ENCODE results near the gene APOA5. TPM values are rescaled to one million over a fixed set of nuclear protein-coding genes. Genes with fewer than 3 reads are reported as not detected.
"Not testable (repeated sequence)": the region's sequence is repeated elsewhere in the genome, so short reads cannot be mapped to it uniquely, and the experiment has no call there.

APOA5 gene
- total and polyA plus RNA-seq, 4 donors: 0.22 to 0.77 (median 0.31) TPM; not detected in 1

- peak; percentile 97 to 99 (median 98) for DNase-seq
- Histone ChIP-seq H3K9me3 (ENCODE audit: control insufficient read depth in 4 of 4, insufficient read depth in 3 of 4, low read length in 3 of 4) (no peaks in the 10 kb centered on the region), H3K4me1 (ENCODE audit: control insufficient read depth in 5 of 5, insufficient read depth in 5 of 5, low read length in 5 of 5) (peaks cover 0 to 50% (median 13%) of the 10 kb centered on the region in 5 donors), H3K9ac (ENCODE audit: insufficient read depth in 1 of 2, low read length in 2 of 2) (no peak overlapping the region), H3K27me3 (ENCODE audit: control insufficient read depth in 3 of 3, insufficient read depth in 3 of 3, low read length in 2 of 3) (no peaks in the 10 kb centered on the region), H3K4me3 (peak overlapping the region; percentile 9), H3K36me3 (ENCODE audit: control insufficient read depth in 4 of 4, insufficient read depth in 4 of 4, low read length in 4 of 4) (no peaks in the 10 kb centered on the region), H3K27ac (ENCODE audit: low read depth in 1 of 2, low read length in 1 of 2) (peak overlapping the region; percentile 47 to 88)
- TF ChIP-seq, protein P1, sequence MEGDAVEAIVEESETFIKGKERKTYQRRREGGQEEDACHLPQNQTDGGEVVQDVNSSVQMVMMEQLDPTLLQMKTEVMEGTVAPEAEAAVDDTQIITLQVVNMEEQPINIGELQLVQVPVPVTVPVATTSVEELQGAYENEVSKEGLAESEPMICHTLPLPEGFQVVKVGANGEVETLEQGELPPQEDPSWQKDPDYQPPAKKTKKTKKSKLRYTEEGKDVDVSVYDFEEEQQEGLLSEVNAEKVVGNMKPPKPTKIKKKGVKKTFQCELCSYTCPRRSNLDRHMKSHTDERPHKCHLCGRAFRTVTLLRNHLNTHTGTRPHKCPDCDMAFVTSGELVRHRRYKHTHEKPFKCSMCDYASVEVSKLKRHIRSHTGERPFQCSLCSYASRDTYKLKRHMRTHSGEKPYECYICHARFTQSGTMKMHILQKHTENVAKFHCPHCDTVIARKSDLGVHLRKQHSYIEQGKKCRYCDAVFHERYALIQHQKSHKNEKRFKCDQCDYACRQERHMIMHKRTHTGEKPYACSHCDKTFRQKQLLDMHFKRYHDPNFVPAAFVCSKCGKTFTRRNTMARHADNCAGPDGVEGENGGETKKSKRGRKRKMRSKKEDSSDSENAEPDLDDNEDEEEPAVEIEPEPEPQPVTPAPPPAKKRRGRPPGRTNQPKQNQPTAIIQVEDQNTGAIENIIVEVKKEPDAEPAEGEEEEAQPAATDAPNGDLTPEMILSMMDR (IDR thresholded peaks at IDR 0.05; ENCODE audit: control extremely low read depth, extremely low read depth): peak; percentile 64
- peak; percentile 89 for ATAC-seq (ENCODE audit: insufficient read depth, low FRiP score)
- WGBS, 2 donors: 10 to 13% methylated on average over 57 of the region's 57 CpGs
These were observed 44.3 kb upstream of the APOA5 start for GRCh38 chr11:116835791-116836631.

GRCh38 chr11:116835042-116835772 lies 43.5 kb upstream of the APOA5 start:
- Histone ChIP-seq H3K4me3 (no peak overlapping the region), H3K9ac (ENCODE audit: insufficient read depth in 1 of 2, low read length in 2 of 2) (peak overlapping the region in 1 of 2 donors; percentile 34), H3K9me3 (ENCODE audit: control insufficient read depth in 4 of 4, insufficient read depth in 3 of 4, low read length in 3 of 4) (no peaks in the 10 kb centered on the region), H3K36me3 (ENCODE audit: control insufficient read depth in 4 of 4, insufficient read depth in 4 of 4, low read length in 4 of 4) (no peaks in the 10 kb centered on the region), H3K4me1 (ENCODE audit: control insufficient read depth in 5 of 5, insufficient read depth in 5 of 5, low read length in 5 of 5) (peaks cover 0 to 42% (median 13%) of the 10 kb centered on the region in 5 donors), H3K27ac (ENCODE audit: low read depth in 1 of 2, low read length in 1 of 2) (peak overlapping the region; percentile 47 to 88), H3K27me3 (ENCODE audit: control insufficient read depth in 3 of 3, insufficient read depth in 3 of 3, low read length in 2 of 3) (no peaks in the 10 kb centered on the region)
- no peak for DNase-seq
- TF ChIP-seq, protein P1 (IDR thresholded peaks at IDR 0.05; ENCODE audit: control extremely low read depth, extremely low read depth): no peak
- no peak for ATAC-seq (ENCODE audit: insufficient read depth, low FRiP score)
- 16 to 29% methylated on average over 28 of the region's 28 CpGs for WGBS, 2 donors

DNA sequence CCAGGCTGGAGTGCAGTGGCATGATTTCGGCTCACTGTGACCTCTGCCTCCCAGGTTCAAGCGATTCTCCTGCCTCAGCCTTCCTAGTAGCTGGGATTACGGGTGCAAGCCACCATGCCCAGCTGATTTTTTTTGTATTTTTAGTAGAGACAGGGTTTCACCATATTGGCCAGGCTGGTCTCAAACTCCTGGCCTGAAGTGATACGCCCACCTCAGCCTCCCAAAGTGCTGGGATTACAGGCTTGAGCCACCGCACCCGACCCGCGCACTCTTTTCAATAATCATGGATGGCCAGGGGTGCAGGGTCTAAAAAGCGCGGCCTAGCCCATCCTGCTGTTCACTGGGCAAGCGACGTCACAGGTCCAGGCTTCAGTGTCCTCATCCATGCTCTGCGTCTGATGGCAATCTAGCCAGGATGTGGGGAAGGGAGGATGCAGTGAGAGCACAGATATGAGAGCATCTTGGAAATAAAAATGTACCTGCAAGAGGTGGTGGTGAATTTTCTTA lies 42.9 kb upstream of the APOA5 start:
- 71 to 77% methylated on average over 13 of the region's 13 CpGs for WGBS, 2 donors
- not testable (repeated sequence) for DNase-seq

More for the DNA sequence above, 42.9 kb upstream of the APOA5 start:
- H3K27ac ChIP-seq (ENCODE audit: low read depth in 1 of 2, low read length in 1 of 2): peak overlapping the region in 1 of 2 donors; percentile 88
- not testable (repeated sequence) for ATAC-seq (ENCODE audit: insufficient read depth, low FRiP score); H3K4me3 ChIP-seq; H3K27me3 ChIP-seq (ENCODE audit: control insufficient read depth in 3 of 3, insufficient read depth in 3 of 3, low read length in 2 of 3); H3K9me3 ChIP-seq (ENCODE audit: control insufficient read depth in 4 of 4, insufficient read depth in 3 of 4, low read length in 3 of 4); H3K36me3 ChIP-seq (ENCODE audit: control insufficient read depth in 4 of 4, insufficient read depth in 4 of 4, low read length in 4 of 4); H3K9ac ChIP-seq (ENCODE audit: insufficient read depth in 1 of 2, low read length in 2 of 2)
- H3K4me1 ChIP-seq (ENCODE audit: control insufficient read depth in 5 of 5, insufficient read depth in 5 of 5, low read length in 5 of 5): peaks cover 0 to 40% (median 15%) of the 10 kb centered on the region in 5 donors

Data from lung (tissue), 12 donors.